Measurements from ENCODE around the gene FAM114A1. TPM values are rescaled to one million over a fixed set of nuclear protein-coding genes. Genes with fewer than 3 reads are reported as not detected.

Gene FAM114A1
- total RNA-seq, 1 donor from 2014 or later = 41.6 TPM

DNA sequence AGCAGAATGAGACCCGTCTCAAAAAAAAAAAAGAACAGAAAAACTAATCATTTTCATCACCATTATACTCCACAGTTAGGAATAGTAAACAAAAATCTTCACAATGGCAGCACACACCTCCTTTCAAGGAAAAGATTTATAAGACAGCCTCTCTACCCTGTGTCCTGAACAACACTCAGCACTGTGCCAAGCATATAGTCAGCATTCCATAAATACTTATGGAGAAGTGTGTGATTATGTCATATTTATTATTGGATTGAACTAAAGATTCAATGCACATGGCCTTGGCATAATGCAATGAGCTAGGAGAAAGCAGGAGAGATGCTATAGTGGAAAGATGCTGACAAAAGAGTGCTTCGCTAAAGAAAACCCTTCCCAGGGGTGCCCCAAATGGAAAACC lies 52.6 kb downstream of the FAM114A1 start:
- H3K36me3 ChIP-seq = peaks cover 95% of the 10 kb centered on the region
- no peak overlapping the region for H3K4me3 ChIP-seq
- no peak overlapping the region for H3K27ac ChIP-seq
- H3K4me1 ChIP-seq = no peaks in the 10 kb centered on the region
- intact Hi-C loops (cut with DNase I) = no loop called here
- TF ChIP-seq CTCF (IDR thresholded peaks at IDR 0.05) = no peak
- ATAC-seq = no peak
- no peaks in the 10 kb centered on the region for H3K27me3 ChIP-seq (ENCODE audit: low read depth)
- no peaks in the 10 kb centered on the region for H3K9me3 ChIP-seq
- DNase-seq = no peak

- H3K27me3 ChIP-seq (ENCODE audit: low read depth) = no peaks in the 10 kb centered on the region
- ATAC-seq (no peak), DNase-seq (no peak)
- TF ChIP-seq CTCF (IDR thresholded peaks at IDR 0.05) = no peak
- H3K27ac ChIP-seq = no peak overlapping the region
- H3K36me3 ChIP-seq = peaks cover 97% of the 10 kb centered on the region
- no peaks in the 10 kb centered on the region for H3K4me1 ChIP-seq
- intact Hi-C loops (cut with DNase I) = no loop called here
- no peak overlapping the region for H3K4me3 ChIP-seq
- no peaks in the 10 kb centered on the region for H3K9me3 ChIP-seq
Observed at GRCh38 chr4:38920677-38921076, 53.1 kb downstream of the FAM114A1 start.

- intact Hi-C loops (cut with DNase I) = no loop called here
- Histone ChIP-seq H3K4me3 (no peak overlapping the region), H3K9me3 (no peaks in the 10 kb centered on the region), H3K27me3 (ENCODE audit: low read depth) (no peaks in the 10 kb centered on the region), H3K27ac (no peak overlapping the region), H3K4me1 (no peaks in the 10 kb centered on the region), H3K36me3 (peaks cover 97% of the 10 kb centered on the region)
- ATAC-seq (no peak), DNase-seq (no peak)
- TF ChIP-seq CTCF (IDR thresholded peaks at IDR 0.05) = no peak
Observed at GRCh38 chr4:38921151-38921550, 53.5 kb downstream of the FAM114A1 start.

DNA sequence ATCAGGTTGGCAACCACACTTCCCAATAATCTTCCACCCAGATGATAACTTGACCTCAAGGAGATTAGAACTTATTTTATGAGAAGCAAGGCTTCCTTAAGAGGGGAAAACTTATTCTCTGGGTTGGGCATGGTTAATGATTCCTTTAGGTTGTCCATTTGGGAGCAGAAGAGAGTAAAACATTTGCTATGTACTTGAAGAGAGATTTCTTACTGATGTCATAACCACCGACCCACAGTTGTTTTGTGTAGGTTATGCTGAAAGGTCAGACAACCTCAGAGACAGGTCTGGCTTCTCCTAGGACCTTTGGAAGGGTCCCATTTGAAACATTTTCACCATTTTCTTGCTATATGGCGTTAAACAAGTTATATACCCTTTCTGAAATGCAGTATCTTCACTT lies 56.1 kb downstream of the FAM114A1 start:
- no peak for DNase-seq
- Histone ChIP-seq H3K4me1 (no peaks in the 10 kb centered on the region), H3K9me3 (no peaks in the 10 kb centered on the region), H3K27ac (no peak overlapping the region), H3K27me3 (ENCODE audit: low read depth) (no peaks in the 10 kb centered on the region), H3K36me3 (peaks cover 97% of the 10 kb centered on the region), H3K4me3 (no peak overlapping the region)
- intact Hi-C loops (cut with DNase I) = no loop called here
- no peak for TF ChIP-seq CTCF (IDR thresholded peaks at IDR 0.05)
- ATAC-seq = no peak

- DNase-seq = no peak
- peaks cover 97% of the 10 kb centered on the region for H3K36me3 ChIP-seq
Observed at GRCh38 chr4:38924353-38924752, 56.7 kb downstream of the FAM114A1 start.

More at GRCh38 chr4:38924353-38924752, 56.7 kb downstream of the FAM114A1 start:
- H3K9me3 ChIP-seq = no peaks in the 10 kb centered on the region
- no peak for ATAC-seq
- H3K27me3 ChIP-seq (ENCODE audit: low read depth) = no peaks in the 10 kb centered on the region
- intact Hi-C loops (cut with DNase I) = no loop called here
- TF ChIP-seq CTCF (IDR thresholded peaks at IDR 0.05) = no peak
- H3K27ac ChIP-seq = no peak overlapping the region
- no peak overlapping the region for H3K4me3 ChIP-seq
- no peaks in the 10 kb centered on the region for H3K4me1 ChIP-seq

Measured in lower lobe of right lung (tissue), 2 donors.